Measurements from ENCODE around the gene HS6ST2.

HS6ST2 gene

GRCh38 chrX:132843363-132843762 is 115.1 kb downstream of the HS6ST2 start:
- no peak for DNase-seq

- DNase-seq: no peak
Measured at GRCh38 chrX:132842460-132843238, 115.8 kb downstream of the HS6ST2 start.

- DNase-seq: no peak
Measured at GRCh38 chrX:132837967-132838366, 120.5 kb downstream of the HS6ST2 start.

- no peak for DNase-seq
Measured at GRCh38 chrX:132837126-132837525, 121.3 kb downstream of the HS6ST2 start.

GRCh38 chrX:132836471-132836870 is 122.0 kb downstream of the HS6ST2 start:
- DNase-seq: no peak

GRCh38 chrX:132834741-132835140 is 123.7 kb downstream of the HS6ST2 start:
- no peak for DNase-seq

GRCh38 chrX:132834109-132834508 is 124.3 kb downstream of the HS6ST2 start:
- no peak for DNase-seq

GRCh38 chrX:132833373-132833772 is 125.1 kb downstream of the HS6ST2 start:
- DNase-seq: no peak

- DNase-seq: no peak
Measured at GRCh38 chrX:132831336-132831973, 127.0 kb downstream of the HS6ST2 start.

- no peak for DNase-seq
Measured at GRCh38 chrX:132822634-132823012, 135.8 kb downstream of the HS6ST2 start.

- DNase-seq: no peak
Measured at GRCh38 chrX:132821974-132822633, 136.3 kb downstream of the HS6ST2 start.

GRCh38 chrX:132820675-132821074 is 137.8 kb downstream of the HS6ST2 start:
- DNase-seq: no peak

GRCh38 chrX:132819711-132820264 is 138.6 kb downstream of the HS6ST2 start:
- DNase-seq: no peak

- DNase-seq: no peak
Measured at GRCh38 chrX:132818638-132819037, 139.8 kb downstream of the HS6ST2 start.

- DNase-seq: no peak
Measured at GRCh38 chrX:132815643-132816042, 142.8 kb downstream of the HS6ST2 start.

- no peak for DNase-seq
Measured at GRCh38 chrX:132810964-132811712, 147.3 kb downstream of the HS6ST2 start.

- DNase-seq: no peak
Measured at GRCh38 chrX:132810488-132810887, 147.9 kb downstream of the HS6ST2 start.

GRCh38 chrX:132809581-132809980 is 148.8 kb downstream of the HS6ST2 start:
- no peak for DNase-seq

GRCh38 chrX:132807411-132808030 is 150.9 kb downstream of the HS6ST2 start:
- no peak for DNase-seq

GRCh38 chrX:132802033-132802432 is 156.4 kb downstream of the HS6ST2 start:
- DNase-seq: no peak

- DNase-seq: no peak
Measured at GRCh38 chrX:132795181-132795580, 163.2 kb downstream of the HS6ST2 start.

- no peak for DNase-seq
Measured at GRCh38 chrX:132791714-132792113, 166.7 kb downstream of the HS6ST2 start.

- no peak for DNase-seq
Measured at GRCh38 chrX:132790329-132790728, 168.1 kb downstream of the HS6ST2 start.

All from GDM1 (cell line).